ENCODE data around the gene UBTF. TPM values are rescaled to one million over a fixed set of nuclear protein-coding genes. Genes with fewer than 3 reads are reported as not detected.

Gene UBTF
- total RNA-seq, 1 experiment from 2014 or later, result 64.2 TPM

DNA sequence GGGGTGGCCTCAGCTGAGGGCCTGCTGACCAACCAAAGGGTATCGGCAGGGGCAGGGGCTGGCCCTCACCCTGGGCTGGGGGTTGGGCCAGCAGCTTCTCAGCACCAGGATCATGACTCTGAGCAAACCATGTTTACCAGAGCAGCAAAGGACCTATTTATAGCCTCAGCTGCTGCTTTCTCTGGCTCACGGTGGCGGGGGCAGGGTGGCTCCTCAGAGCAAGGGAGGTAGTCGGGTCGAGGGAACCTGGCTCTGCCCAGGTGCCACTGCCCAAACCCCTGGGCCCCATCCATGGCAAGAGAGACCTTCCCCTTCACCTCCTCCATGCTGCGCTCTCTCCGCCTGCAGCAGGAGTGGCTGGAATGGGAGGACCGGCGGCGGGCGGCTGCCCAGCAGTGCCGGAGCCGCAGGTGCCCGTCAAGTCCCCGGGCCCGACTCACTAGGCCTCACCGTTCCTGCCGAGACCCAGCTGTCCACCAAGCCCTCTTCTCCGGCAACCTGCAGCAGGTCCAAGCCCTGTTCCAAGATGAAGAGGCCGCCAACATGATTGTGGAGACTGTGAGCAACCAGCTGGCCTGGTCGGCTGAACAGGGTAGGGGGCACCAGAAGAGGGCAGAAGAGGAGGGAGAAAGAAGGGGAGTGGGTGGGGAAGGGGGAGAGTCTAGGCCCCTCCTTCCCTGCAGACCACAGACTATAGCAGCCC, 48.8 kb downstream of the UBTF start, which contains the start of gene ASB16:
TSS of gene ASB16 (plus strand) at position 206 of the 703 bp plus-strand sequence. CDS start at position 292, 86 bp downstream.
- Histone ChIP-seq H3K36me3 (peaks cover 6% of the 10 kb centered on the region; the same call in 1 of the 2 replicates), H3K4me3 (no peak within 1 kb of the TSS), H3K9me3 (no peaks in the 10 kb centered on the region), H3K27me3 (no peaks in the 10 kb centered on the region)
- DNase-seq, result no peak

DNA sequence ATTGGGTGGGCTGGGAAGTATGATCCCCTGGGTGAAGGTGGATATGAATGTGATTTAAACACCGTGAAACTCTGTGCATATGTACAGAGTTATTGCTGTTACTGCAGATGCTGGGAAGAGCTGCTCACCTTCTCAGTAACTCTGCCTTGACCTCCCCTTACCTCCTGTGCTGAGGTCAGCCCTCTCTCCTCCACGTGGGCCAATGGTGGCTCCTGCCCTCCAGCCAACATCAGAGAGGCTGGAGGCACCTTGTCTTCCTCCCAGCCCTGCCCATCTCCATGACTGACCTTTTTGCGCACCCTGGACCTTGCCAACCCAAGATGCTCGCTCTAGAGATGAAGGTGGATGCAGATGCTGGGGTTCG, 49.4 kb downstream of the UBTF start:
- Histone ChIP-seq H3K36me3 (peaks cover 6% of the 10 kb centered on the region; the same call in 1 of the 2 replicates), H3K9me3 (no peaks in the 10 kb centered on the region), H3K27me3 (no peaks in the 10 kb centered on the region), H3K4me3 (no peak overlapping the region)
- no peak for DNase-seq

DNA sequence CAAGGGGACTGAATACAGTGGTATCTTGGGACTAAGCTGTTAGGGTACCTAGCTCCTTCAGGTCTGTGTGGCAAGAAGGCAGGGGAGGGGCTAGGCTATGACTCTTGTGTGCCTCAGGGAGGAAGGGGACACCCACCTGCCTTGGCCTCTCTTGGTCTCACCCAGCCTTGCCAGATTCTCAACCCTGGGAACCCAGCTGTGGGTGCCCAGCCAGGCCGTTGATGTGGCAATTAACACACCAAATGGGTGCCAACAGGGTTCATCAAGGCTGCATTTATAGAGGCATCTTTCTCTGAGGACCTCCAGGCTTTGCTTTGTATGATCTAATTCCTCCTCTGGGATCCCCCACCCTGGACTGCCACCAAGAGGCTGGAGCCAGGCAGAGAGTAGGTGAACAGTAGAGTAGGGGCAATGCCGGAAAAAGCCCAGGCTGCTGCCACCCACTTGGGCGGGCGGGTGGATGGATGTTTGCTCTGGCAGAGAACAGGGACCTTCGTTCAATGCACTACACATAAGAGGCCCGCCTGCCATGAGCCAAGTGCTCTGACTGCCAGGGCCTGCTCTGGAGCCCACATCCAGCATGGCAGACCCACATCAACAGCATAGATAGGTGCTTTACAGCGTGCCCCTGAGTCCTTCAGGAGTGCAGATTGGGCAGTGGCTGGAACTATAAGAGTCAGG, 52.2 kb downstream of the UBTF start:
- H3K9me3 ChIP-seq, result no peaks in the 10 kb centered on the region
- H3K27me3 ChIP-seq, result no peaks in the 10 kb centered on the region
- H3K36me3 ChIP-seq, result peaks cover 3% of the 10 kb centered on the region
- no peak overlapping the region for H3K4me3 ChIP-seq
- DNase-seq, result no peak

DNA sequence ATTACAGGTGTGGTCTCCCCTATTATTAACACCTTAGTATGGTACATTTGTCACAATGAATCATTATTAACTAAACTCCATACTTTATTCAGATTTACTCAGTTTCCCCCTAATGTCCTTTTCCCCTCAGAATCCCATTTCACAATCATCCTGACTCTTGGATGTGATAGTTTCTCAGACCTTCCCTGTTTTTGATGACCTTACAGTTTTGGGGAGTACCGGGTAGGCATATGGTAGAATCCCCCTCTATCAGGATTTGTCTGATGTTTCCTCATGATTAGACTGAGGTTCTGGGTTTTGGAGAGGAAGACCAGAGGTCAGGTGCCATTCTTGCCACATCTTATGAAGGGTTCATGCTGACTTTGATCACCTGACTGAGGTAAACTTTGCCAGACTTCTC, 55.0 kb downstream of the UBTF start:
- Histone ChIP-seq H3K4me3 (no peak overlapping the region), H3K27me3 (no peaks in the 10 kb centered on the region), H3K36me3 (peaks cover 20% of the 10 kb centered on the region), H3K9me3 (no peaks in the 10 kb centered on the region)
- no peak for DNase-seq

DNA sequence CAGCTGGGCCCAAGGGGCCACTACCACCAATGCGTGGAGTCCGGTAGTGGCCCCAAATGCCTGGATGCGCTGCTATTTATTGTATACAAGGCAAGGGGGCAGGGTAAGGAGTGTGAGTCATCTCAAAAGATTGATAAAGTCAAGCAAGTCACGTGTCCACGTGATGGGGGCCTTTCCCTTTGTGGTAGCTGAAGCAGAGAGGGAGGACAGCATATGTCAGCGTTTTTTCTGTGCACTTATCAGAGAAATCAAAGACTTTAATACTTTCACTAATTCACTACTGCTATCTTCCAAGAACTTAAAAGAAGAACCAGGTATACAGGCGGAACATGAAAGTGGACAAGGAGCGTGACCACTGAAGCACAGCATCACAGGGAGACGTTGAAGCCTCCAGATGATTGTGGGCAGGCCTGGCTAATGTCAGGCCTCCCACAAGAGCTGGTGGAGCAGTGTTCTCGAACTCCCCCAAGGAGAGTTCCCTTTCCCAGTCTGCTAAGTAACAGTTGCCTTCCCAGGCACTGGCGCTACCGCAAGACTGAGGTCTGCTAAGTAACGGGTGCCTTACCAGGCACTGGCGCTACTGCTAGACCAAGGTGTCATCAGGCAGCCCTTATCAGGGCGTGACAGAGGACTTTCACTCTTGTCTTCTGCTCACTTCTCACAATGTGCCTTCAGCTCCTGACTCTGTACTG, 59.8 kb downstream of the UBTF start:
- no peak for DNase-seq

GRCh38 chr17:44155488-44155887, 64.0 kb downstream of the UBTF start:
- Histone ChIP-seq H3K9me3 (no peaks in the 10 kb centered on the region), H3K4me3 (no peak overlapping the region), H3K36me3 (peaks cover 63% of the 10 kb centered on the region), H3K27me3 (no peaks in the 10 kb centered on the region)
- no peak for DNase-seq

More for the DNA sequence above, 59.8 kb downstream of the UBTF start:
- H3K4me3 ChIP-seq, result no peak overlapping the region
- H3K36me3 ChIP-seq, result peaks cover 50% of the 10 kb centered on the region
- H3K9me3 ChIP-seq, result no peaks in the 10 kb centered on the region
- no peaks in the 10 kb centered on the region for H3K27me3 ChIP-seq

Other genes with a start within 250 kb of the UBTF start
- gene NAGS, start 215.1 kb downstream of the UBTF start, total RNA-seq (2014; rRNA removed; shearing (Covaris generic); ENCODE audit: low replicate concordance), result 1.4 TPM in 1 of 2 replicates, not detected in the other
- 33.2 and 56.8 TPM in 2 replicates for gene TMEM101, start 204.7 kb downstream of the UBTF start, total RNA-seq (2014; rRNA removed; shearing (Covaris generic); ENCODE audit: low replicate concordance)
- gene LSM12, start 153.0 kb downstream of the UBTF start, total RNA-seq (2014; rRNA removed; shearing (Covaris generic); ENCODE audit: low replicate concordance), result 107 and 128 TPM in 2 replicates
- 9.4 and 22.8 TPM in 2 replicates for gene G6PC3, start 148.9 kb downstream of the UBTF start, total RNA-seq (2014; rRNA removed; shearing (Covaris generic); ENCODE audit: low replicate concordance)
- gene HDAC5, start 96.0 kb downstream of the UBTF start, total RNA-seq (2014; rRNA removed; shearing (Covaris generic); ENCODE audit: low replicate concordance), result 31.9 and 50.4 TPM in 2 replicates
- gene HROB, start 77.7 kb downstream of the UBTF start, total RNA-seq (2014; rRNA removed; shearing (Covaris generic); ENCODE audit: low replicate concordance), result 3.8 and 6.5 TPM in 2 replicates
- not detected in 2 replicates for gene ASB16, start 49.0 kb downstream of the UBTF start, total RNA-seq (2014; rRNA removed; shearing (Covaris generic); ENCODE audit: low replicate concordance)
- 18.5 and 39.9 TPM in 2 replicates for gene TMUB2, start 32.7 kb downstream of the UBTF start, total RNA-seq (2014; rRNA removed; shearing (Covaris generic); ENCODE audit: low replicate concordance)
- gene ATXN7L3, start 19.8 kb downstream of the UBTF start, total RNA-seq (2014; rRNA removed; shearing (Covaris generic); ENCODE audit: low replicate concordance), result 37.0 and 53.2 TPM in 2 replicates
- not detected in 2 replicates for gene SLC4A1, start 48.5 kb upstream of the UBTF start, total RNA-seq (2014; rRNA removed; shearing (Covaris generic); ENCODE audit: low replicate concordance)
- gene RUNDC3A, start 88.9 kb upstream of the UBTF start, total RNA-seq (2014; rRNA removed; shearing (Covaris generic); ENCODE audit: low replicate concordance), result not detected in 2 replicates
- 142 and 155 TPM in 2 replicates for gene SLC25A39, start 105.1 kb upstream of the UBTF start, total RNA-seq (2014; rRNA removed; shearing (Covaris generic); ENCODE audit: low replicate concordance)
- 109 and 170 TPM in 2 replicates for gene GRN, start 125.6 kb upstream of the UBTF start, total RNA-seq (2014; rRNA removed; shearing (Covaris generic); ENCODE audit: low replicate concordance)
- gene FAM171A2, start 144.2 kb upstream of the UBTF start, total RNA-seq (2014; rRNA removed; shearing (Covaris generic); ENCODE audit: low replicate concordance), result 2.1 and 9.3 TPM in 2 replicates
- not detected in 2 replicates for gene ITGA2B, start 170.0 kb upstream of the UBTF start, total RNA-seq (2014; rRNA removed; shearing (Covaris generic); ENCODE audit: low replicate concordance)

All from MG63 (cell line).